ENCODE data around the gene SLC6A12.

DNA sequence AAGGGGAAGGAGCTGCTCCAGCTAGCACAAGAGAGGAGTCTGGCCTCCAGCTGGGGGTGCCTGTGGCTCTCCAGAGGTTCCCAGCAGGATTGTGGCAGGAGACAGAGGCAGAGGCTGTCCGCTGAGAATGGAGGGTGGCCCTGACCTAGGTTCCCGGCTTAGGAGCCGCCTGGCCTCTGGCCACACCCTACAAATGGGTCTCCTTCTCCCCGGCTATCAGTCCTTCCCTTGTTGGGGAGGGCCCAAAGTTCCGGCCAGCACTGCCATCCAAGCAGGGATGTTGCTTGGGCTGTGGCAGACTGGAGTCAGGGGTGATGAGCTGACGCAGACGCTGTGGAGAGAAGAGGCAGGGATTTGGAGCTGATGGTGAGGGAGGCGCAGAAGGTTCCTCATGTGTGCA, 23.1 kb downstream of the SLC6A12 start:
- TF ChIP-seq CTCF (IDR thresholded peaks at IDR 0.05 in 4 of 5, conservative IDR thresholded peaks at IDR 0.05 in 1 of 5), result no peak
- no peak for TF ChIP-seq POLR2A (IDR thresholded peaks at IDR 0.05)

Measured in gastrocnemius medialis (tissue), 4 donors.